Osteocyte (in vitro differentiated cells): ENCODE measurements around the gene TMEM151B. TPM values are rescaled to one million over a fixed set of nuclear protein-coding genes. Genes with fewer than 3 reads are reported as not detected.

Source experiments
- DNase-seq: peaks from one replicate; pipeline ENCODE4 v3.0.0; 2021; ENCODE audit warnings: mixed read lengths; ENCODE audit not compliant: unreplicated experiment; ENCODE audit errors: extremely low spot score
- H3K27ac Mint-ChIP-seq: one replicate; pipeline ENCODE4 v1.8.0; 2021; ENCODE audit warnings: mild to moderate bottlenecking, mixed read lengths; ENCODE audit not compliant: unreplicated experiment
- H3K27me3 Mint-ChIP-seq: one replicate; pipeline ENCODE4 v1.8.0; 2021; ENCODE audit warnings: mixed read lengths; ENCODE audit not compliant: unreplicated experiment
- H3K36me3 Mint-ChIP-seq: one replicate; pipeline ENCODE4 v1.8.0; 2021; ENCODE audit warnings: mixed read lengths; ENCODE audit not compliant: unreplicated experiment
- H3K4me1 Mint-ChIP-seq: one replicate; pipeline ENCODE4 v1.8.0; 2021; ENCODE audit warnings: mixed read lengths; ENCODE audit not compliant: unreplicated experiment
- H3K4me3 Mint-ChIP-seq: one replicate; pipeline ENCODE4 v1.8.0; 2021; ENCODE audit warnings: mild to moderate bottlenecking, moderate library complexity, mixed read lengths; ENCODE audit not compliant: unreplicated experiment
- H3K9me3 Mint-ChIP-seq: one replicate; pipeline ENCODE4 v1.8.0; 2021; ENCODE audit warnings: mixed read lengths; ENCODE audit not compliant: unreplicated experiment
- total RNA-seq: library from RNA; stranded (reverse); gene quantifications from 2 replicates; pipeline ENCODE4 v1.2.1, GENCODE V29; 2021
- TF ChIP-seq, protein P1 (sequence below): fragments of 200-600 bp; sonication (generic); IDR thresholded peaks from 2 replicates; pipeline ENCODE4 v1.5.0; 2021; ENCODE audit warnings: antibody characterized with exemption, mild to moderate bottlenecking, moderate library complexity

The TMEM151B gene
- total RNA-seq, 1 donor from 2014 or later, result not detected

DNA sequence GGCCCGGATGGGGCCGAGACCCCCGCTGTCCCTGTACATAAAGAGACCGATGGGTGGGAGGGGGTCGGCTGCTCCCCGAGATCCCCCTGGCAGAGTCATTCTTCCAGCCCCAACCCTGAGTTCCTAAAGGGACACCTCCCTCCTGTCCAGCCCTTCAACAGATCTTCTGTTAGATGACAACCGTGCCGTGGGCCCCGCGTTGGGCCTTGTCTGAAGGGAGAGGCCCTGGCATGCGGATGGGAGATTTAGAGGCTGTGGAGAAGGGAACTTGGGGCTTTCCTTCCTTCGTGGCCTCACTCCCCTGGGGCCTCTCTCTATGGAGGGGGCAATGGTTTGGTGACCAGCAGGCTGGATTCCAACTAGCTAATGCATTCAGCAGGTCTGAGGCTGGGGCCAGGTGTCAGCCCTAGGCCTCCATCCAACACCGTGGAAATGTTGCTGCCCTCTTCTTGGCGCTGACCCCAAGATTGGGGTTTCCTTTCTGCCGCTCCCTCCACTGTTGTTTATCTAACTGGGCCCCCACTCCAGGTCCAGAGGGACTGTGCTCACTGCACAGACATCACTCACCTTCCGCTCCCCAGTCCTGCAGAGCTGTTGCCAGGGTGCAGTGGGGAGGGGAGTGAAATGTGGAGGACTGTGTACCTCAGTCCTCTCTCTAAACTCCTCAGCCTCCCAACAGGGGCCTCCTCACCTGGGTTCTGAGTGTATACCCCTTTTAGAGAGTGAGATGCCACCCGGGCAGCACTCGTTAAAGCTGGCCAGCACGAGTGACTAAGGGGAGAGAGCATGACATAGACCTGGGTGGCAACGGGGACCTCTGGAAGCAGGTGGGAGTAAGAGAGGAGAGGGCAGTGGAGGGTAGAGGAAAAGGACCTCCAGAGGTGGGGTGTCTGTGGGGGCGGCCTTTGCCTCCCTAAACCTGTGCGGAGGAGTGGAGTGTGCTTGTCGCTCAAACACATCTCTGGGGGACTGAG, 6.7 kb downstream of the TMEM151B start:
- H3K27me3 Mint-ChIP-seq, result peaks cover 34% of the 10 kb centered on the region
- no peaks in the 10 kb centered on the region for H3K4me1 Mint-ChIP-seq
- DNase-seq, result no peak
- no peaks in the 10 kb centered on the region for H3K36me3 Mint-ChIP-seq
- no peak overlapping the region for H3K4me3 Mint-ChIP-seq
- no peak overlapping the region for H3K27ac Mint-ChIP-seq
- TF ChIP-seq, protein P1, sequence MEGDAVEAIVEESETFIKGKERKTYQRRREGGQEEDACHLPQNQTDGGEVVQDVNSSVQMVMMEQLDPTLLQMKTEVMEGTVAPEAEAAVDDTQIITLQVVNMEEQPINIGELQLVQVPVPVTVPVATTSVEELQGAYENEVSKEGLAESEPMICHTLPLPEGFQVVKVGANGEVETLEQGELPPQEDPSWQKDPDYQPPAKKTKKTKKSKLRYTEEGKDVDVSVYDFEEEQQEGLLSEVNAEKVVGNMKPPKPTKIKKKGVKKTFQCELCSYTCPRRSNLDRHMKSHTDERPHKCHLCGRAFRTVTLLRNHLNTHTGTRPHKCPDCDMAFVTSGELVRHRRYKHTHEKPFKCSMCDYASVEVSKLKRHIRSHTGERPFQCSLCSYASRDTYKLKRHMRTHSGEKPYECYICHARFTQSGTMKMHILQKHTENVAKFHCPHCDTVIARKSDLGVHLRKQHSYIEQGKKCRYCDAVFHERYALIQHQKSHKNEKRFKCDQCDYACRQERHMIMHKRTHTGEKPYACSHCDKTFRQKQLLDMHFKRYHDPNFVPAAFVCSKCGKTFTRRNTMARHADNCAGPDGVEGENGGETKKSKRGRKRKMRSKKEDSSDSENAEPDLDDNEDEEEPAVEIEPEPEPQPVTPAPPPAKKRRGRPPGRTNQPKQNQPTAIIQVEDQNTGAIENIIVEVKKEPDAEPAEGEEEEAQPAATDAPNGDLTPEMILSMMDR, result no peak
- H3K9me3 Mint-ChIP-seq, result no peaks in the 10 kb centered on the region

DNA sequence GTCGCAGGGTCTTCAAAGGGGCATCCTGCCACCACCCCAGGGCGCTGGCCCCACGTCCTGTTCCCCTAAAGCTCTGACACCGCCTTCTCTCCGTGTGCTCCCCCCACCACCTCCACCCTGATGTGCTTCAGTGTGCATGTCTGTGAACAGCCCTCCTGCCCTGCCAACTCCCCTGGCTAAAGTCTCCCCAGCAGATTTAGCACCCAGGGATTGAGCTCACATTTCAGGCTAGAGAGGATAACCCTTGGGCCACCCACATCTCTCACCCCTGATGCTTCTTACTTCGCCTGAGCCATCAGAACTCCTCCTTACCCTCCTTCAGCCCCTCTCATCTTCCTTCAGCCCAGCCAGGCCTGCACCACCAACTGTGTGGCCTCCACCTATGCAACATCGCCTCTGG, 7.5 kb downstream of the TMEM151B start:
- H3K9me3 Mint-ChIP-seq, result no peaks in the 10 kb centered on the region
- TF ChIP-seq, protein P1, result no peak
- H3K4me3 Mint-ChIP-seq, result no peak overlapping the region
- no peaks in the 10 kb centered on the region for H3K4me1 Mint-ChIP-seq
- H3K27me3 Mint-ChIP-seq, result peaks cover 30% of the 10 kb centered on the region
- no peak for DNase-seq
- H3K27ac Mint-ChIP-seq, result no peak overlapping the region
- no peaks in the 10 kb centered on the region for H3K36me3 Mint-ChIP-seq

DNA sequence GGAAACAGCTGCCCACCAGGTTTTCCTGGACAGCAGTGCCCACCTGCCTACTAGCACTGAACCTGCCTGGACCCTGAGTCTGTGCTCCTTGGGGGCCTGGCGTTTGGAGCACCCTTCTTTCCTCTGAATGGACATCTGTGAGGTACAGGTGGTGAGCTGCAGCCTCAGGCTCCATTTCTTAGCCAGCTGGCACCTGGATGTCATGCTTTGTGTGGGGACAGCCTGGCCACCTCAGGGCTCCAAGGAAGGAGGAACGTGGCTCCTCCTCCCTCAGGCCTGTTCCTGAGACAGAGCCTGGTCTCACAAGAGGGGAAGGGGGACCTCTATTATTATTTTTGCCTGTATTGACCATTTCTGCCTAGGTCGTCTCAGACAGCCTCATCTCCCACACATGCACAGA, 8.1 kb downstream of the TMEM151B start:
- H3K27ac Mint-ChIP-seq, result no peak overlapping the region
- no peaks in the 10 kb centered on the region for H3K9me3 Mint-ChIP-seq
- H3K36me3 Mint-ChIP-seq, result no peaks in the 10 kb centered on the region
- TF ChIP-seq, protein P1, result no peak
- no peaks in the 10 kb centered on the region for H3K4me1 Mint-ChIP-seq
- DNase-seq, result no peak
- H3K27me3 Mint-ChIP-seq, result peaks cover 28% of the 10 kb centered on the region
- no peak overlapping the region for H3K4me3 Mint-ChIP-seq

DNA sequence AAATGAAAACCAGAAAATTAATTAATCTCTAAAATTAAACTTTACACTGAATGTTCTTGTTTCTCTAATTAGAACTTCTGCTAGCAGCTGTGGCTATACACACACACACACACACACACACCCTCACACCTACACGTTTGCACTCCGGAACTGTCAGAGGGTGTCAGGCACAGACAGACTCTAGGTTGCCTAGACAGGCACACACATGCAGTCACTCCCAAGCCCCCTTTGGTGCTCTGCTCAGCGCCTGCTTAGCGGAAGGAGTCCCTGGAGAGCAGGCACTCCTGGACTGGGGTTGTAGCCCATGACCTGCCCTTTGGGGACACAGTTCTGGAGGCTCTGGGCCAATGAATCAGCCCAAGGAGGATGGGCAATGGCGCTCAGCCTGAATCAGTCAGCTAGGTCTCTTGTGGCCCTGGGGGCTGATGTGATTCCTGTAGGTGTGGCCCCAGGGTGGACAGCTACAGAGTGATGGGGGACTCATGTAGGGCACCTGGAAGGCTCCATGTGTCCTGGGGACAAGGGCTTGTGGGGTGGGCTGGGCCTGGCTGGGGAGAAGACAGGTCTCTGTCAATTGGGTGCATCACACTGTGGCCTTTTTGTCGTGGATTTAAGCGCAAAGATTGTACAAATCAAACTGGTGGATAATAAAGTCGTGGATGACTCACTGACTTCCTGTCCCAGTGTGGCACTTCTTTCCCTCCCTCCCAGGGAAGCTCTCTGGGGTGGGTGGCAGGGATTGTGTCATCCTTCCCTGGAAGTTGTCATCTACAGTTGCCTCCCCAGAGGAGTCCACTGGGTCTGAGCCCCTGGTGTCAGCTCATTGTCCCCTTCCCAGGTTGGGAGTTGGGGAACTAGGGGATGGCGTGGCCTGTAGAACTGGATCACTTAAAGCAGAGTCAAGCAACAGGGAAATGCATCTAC, 8.8 kb downstream of the TMEM151B start:
- H3K27ac Mint-ChIP-seq, result no peak overlapping the region
- H3K9me3 Mint-ChIP-seq, result no peaks in the 10 kb centered on the region
- no peak for DNase-seq
- TF ChIP-seq, protein P1, result no peak
- no peaks in the 10 kb centered on the region for H3K4me1 Mint-ChIP-seq
- no peaks in the 10 kb centered on the region for H3K36me3 Mint-ChIP-seq
- H3K4me3 Mint-ChIP-seq, result no peak overlapping the region
- peaks cover 35% of the 10 kb centered on the region for H3K27me3 Mint-ChIP-seq

DNA sequence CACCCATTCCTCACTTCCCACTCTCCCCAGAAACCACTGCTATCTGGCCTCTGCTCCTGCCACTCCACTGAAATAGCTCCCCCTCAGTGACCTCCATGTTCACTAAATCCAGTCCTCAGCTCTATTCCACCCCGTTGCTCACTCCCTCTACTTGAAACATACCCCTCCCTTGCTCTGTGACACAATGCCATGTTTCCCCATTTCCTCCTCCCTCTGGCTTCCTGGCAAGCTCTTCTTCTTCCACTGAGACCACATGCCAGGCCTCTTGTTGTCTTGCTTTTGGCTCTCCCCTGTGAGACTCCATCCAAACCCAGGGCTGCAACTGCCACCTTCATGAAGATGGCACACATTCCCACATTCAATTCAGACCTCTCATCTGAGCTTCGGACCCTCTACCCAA, 13.9 kb downstream of the TMEM151B start:
- H3K4me3 Mint-ChIP-seq, result no peak overlapping the region
- H3K9me3 Mint-ChIP-seq, result no peaks in the 10 kb centered on the region
- no peaks in the 10 kb centered on the region for H3K4me1 Mint-ChIP-seq
- H3K27ac Mint-ChIP-seq, result no peak overlapping the region
- no peaks in the 10 kb centered on the region for H3K36me3 Mint-ChIP-seq
- no peak for DNase-seq
- TF ChIP-seq, protein P1, result no peak
- H3K27me3 Mint-ChIP-seq, result peaks cover 55% of the 10 kb centered on the region
